K562 (cell line): Measurements from ENCODE around the gene WNT16. TPM values are rescaled to one million over a fixed set of nuclear protein-coding genes. Genes with fewer than 3 reads are reported as not detected.

Experiments
- ATAC-seq: fragments of 200-7000 bp; cut with Tn5 transposase; 3 replicates; pipeline ENCODE4 v1.9.1; 2020; ENCODE audit warnings: moderate library complexity
- BruUV-seq: library from RNA; stranded (reverse); fragments of 400-500 nt; replicated peaks from 2 replicates; lab custom pipeline; 2021; lab: Mats Ljungman, UMichigan
- CTCF ChIA-PET: fragments of 300-600 bp; formaldehyde crosslinking; extraction: SDS; loops from one replicate; lab custom pipeline; 2021; ENCODE audit warnings: low intra/inter-chr PET ratio; lab: Yijun Ruan, JAX
- POLR2A ChIA-PET: fragments of 300-600, 350-650 bp; sonication (Branson Sonifier 250); formaldehyde crosslinking; extraction: SDS; loops from one replicate; lab custom pipeline; 2021; ENCODE audit warnings: antibody characterized with exemption, inconsistent platforms; lab: Yijun Ruan, JAX
- DNase-seq, 4 experiments: peaks; one replicate each; pipeline versions ENCODE4 v3.0.0 to v3.0.0-alpha.2; 2011 to 2018; ENCODE audit warnings: low spot score in 3 of 4, mixed read lengths in 3 of 4; ENCODE audit errors: extremely low read depth in 1 of 4
- FAIRE-seq: peaks from 2 replicates; lab custom pipeline; 2011; peaks lifted over from hg19 to GRCh38; lab: Jason Lieb, UNC
- H2AFZ ChIP-seq: 2 replicates; pipeline ENCODE4 v1.6.0; 2011; ENCODE audit warnings: low read depth, low read length, control low read depth, inconsistent platforms
- H3K27ac ChIP-seq: fragments of 200-600 bp; 3 replicates; pipeline ENCODE4 v1.8.0; 2011; ENCODE audit warnings: low read depth, mild to moderate bottlenecking, control low read depth, inconsistent platforms, low read length, moderate library complexity, mixed read lengths; ENCODE audit errors: extremely low read depth
- H3K27me3 ChIP-seq, 2 experiments: fragments of 300-600 bp in 1 of 2; 2 replicates in 1 of 2; 3 replicates in 1 of 2; pipeline versions ENCODE4 v1.6.0 to v1.8.0; 2011; ENCODE audit warnings: inconsistent platforms in 2 of 2, low read length in 2 of 2, mild to moderate bottlenecking in 1 of 2, mixed read lengths in 1 of 2, moderate library complexity in 1 of 2; ENCODE audit not compliant: control insufficient read depth in 2 of 2, insufficient read depth in 2 of 2
- H3K36me3 ChIP-seq: fragments of 300-600 bp; 3 replicates; pipeline ENCODE4 v1.8.0; 2011; ENCODE audit warnings: mild to moderate bottlenecking, low read length, inconsistent platforms; ENCODE audit not compliant: control insufficient read depth, insufficient read depth
- H3K4me1 ChIP-seq, 2 experiments: fragments of 200-600 bp in 1 of 2; replicated peaks in 1 of 2; 2 replicates in 1 of 2; 3 replicates in 1 of 2; pipeline versions ENCODE4 v1.5.1 to v1.8.0; 2011; ENCODE audit warnings: inconsistent platforms in 2 of 2, low read length in 2 of 2, mild to moderate bottlenecking in 1 of 2, mixed read lengths in 1 of 2, moderate library complexity in 1 of 2; ENCODE audit not compliant: control insufficient read depth in 2 of 2, insufficient read depth in 2 of 2
- H3K4me2 ChIP-seq: 2 replicates; pipeline ENCODE4 v1.6.1; 2011; ENCODE audit warnings: low read length, control low read depth, inconsistent platforms, mixed read lengths; ENCODE audit not compliant: insufficient read depth
- H3K4me3 ChIP-seq: fragments of 200-600 bp; sonication (generic), shearing (Covaris generic); 2 replicates; pipeline ENCODE4 v1.5.1; 2016; ENCODE audit warnings: control low read depth, inconsistent platforms
- H3K79me2 ChIP-seq: fragments of 200-600 bp; 3 replicates; pipeline ENCODE4 v1.8.0; 2011; ENCODE audit warnings: low read length, inconsistent platforms; ENCODE audit not compliant: control insufficient read depth, insufficient read depth
- H3K9ac ChIP-seq, 2 experiments: 2 replicates each; pipeline versions ENCODE4 v1.6.0 to v1.6.1; 2011; ENCODE audit warnings: low read depth in 2 of 2, low read length in 2 of 2, control low read depth in 1 of 2, inconsistent platforms in 1 of 2, mild to moderate bottlenecking in 1 of 2, mixed read lengths in 1 of 2; ENCODE audit not compliant: insufficient read depth in 1 of 2
- H3K9me1 ChIP-seq: one replicate; pipeline ENCODE4 v1.6.0; 2011; ENCODE audit warnings: inconsistent platforms, mild to moderate bottlenecking, low read length, moderate library complexity; ENCODE audit not compliant: control insufficient read depth, insufficient read depth
- H3K9me3 ChIP-seq: replicated peaks from 2 replicates; pipeline ENCODE4 v1.5.1; 2011; ENCODE audit warnings: low read depth, low read length, inconsistent platforms; ENCODE audit not compliant: control insufficient read depth, insufficient read depth
- H4K20me1 ChIP-seq: replicated peaks from 2 replicates; pipeline ENCODE4 v1.6.1; 2011; ENCODE audit warnings: low read length, inconsistent platforms, mixed read lengths; ENCODE audit not compliant: control insufficient read depth, insufficient read depth
- ARID1B ChIP-seq: fragments of 450-650 bp; IDR thresholded peaks from 2 replicates; pipeline ENCODE4 v1.6.1; 2016; ENCODE audit warnings: antibody characterized with exemption, mild to moderate bottlenecking, inconsistent platforms
- E2F6 ChIP-seq, 2 experiments: IDR thresholded peaks; 2 replicates each; pipeline ENCODE4 v1.6.1; 2011; ENCODE audit warnings: borderline replicate concordance in 1 of 2, control low read depth in 1 of 2, low read depth in 1 of 2, low read length in 1 of 2, mild to moderate bottlenecking in 1 of 2, mixed read lengths in 1 of 2, moderate library complexity in 1 of 2; ENCODE audit not compliant: insufficient read depth in 1 of 2, insufficient read length in 1 of 2, poor library complexity in 1 of 2, severe bottlenecking in 1 of 2; ENCODE audit errors: extremely low read depth in 1 of 2
- NFATC3 ChIP-seq: fragments of 450-650 bp; IDR thresholded peaks from 2 replicates; pipeline ENCODE4 v1.6.1; 2017; ENCODE audit warnings: mild to moderate bottlenecking
- NFIC ChIP-seq: fragments of 450-650 bp; IDR thresholded peaks from 2 replicates; pipeline ENCODE4 v1.6.1; 2017; ENCODE audit warnings: mild to moderate bottlenecking, inconsistent platforms
- ZNF780A ChIP-seq: fragments of 250-450 bp; sonication (Bioruptor Pico); IDR thresholded peaks from 2 replicates; pipeline ENCODE4 v1.5.0; 2021; ENCODE audit warnings: mild to moderate bottlenecking
- in situ Hi-C: fragments of 300-500 bp; cut with MboI; formaldehyde crosslinking; loops from 4 replicates; pipeline ENCODE4 v1.15.0; 2018; ENCODE audit warnings: inconsistent platforms, mixed read lengths
- intact Hi-C: fragments of 100-400 bp; cut with micrococcal nuclease; formaldehyde crosslinking; loops from 2 replicates; pipeline ENCODE4 v1.14.2; 2022
- polyA plus RNA-seq, 8 experiments: library from polyadenylated mRNA; depleted of rRNA in 4 of 8; stranded (reverse) in 5 of 8; unstranded in 3 of 8; fragments of >200 nt; fragmentation: Nextera tagmentation in 2 of 8; fragmentation: Illumina TruSeq in 1 of 8; extraction: Ambion mirVana in 2 of 8; extraction: Trizol in 1 of 8; gene quantifications; 2 replicates each; pipeline versions ENCODE4 v1.2.1 to v1.2.3, GENCODE V29; 2011 to 2014; ENCODE audit warnings: inconsistent platforms in 1 of 8, missing spikeins in 1 of 8
- total RNA-seq, 7 experiments: library from RNA; depleted of rRNA in 6 of 7; stranded (reverse); fragments of >200 nt in 6 of 7; fragmentation: Illumina TruSeq in 2 of 7; extraction: Trizol in 2 of 7; gene quantifications; 2 replicates each; pipeline versions ENCODE4 v1.2.1 to v1.2.3, GENCODE V29; 2011 to 2021; ENCODE audit warnings: low replicate concordance in 1 of 7

Gene WNT16
- total and polyA plus RNA-seq, 9 of the 15 experiments (the other 6 are each of a cell fraction or from before 2014, with no cell fraction given): 0.06 to 0.07 TPM; not detected in 7

- TF ChIP-seq E2F6 (IDR thresholded peaks at IDR 0.05; ENCODE audit: borderline replicate concordance in 1 of 2, extremely low read depth in 1 of 2, insufficient read depth in 1 of 2, insufficient read length in 1 of 2, low read depth in 1 of 2, low read length in 1 of 2, poor library complexity in 1 of 2, severe bottlenecking in 1 of 2) (peak in 1 of 2 experiments; percentile 61), ZNF780A (CRISPR knock-in tag) (no peak)
Observed at GRCh38 chr7:121339082-121339481, 10.3 kb downstream of the WNT16 start (continued).

GRCh38 chr7:121341933-121342332 is 13.1 kb downstream of the WNT16 start:
- in situ Hi-C loops: no loop called here
- FAIRE-seq (no peak), DNase-seq (no peak), ATAC-seq (no peak)
- H4K20me1 ChIP-seq: no peaks in the 10 kb centered on the region
- H3K79me2 ChIP-seq: no peaks in the 10 kb centered on the region
- H3K4me2 ChIP-seq: no peak overlapping the region
- POLR2A ChIA-PET: interaction anchor here (0.6 to 1.6 kb wide), 3 partner anchors 11 to 266 kb away, joined by 3 to 5 read pairs (median 3); no protein-coding TSS in a partner anchor
- no peaks in the 10 kb centered on the region for H3K27me3 ChIP-seq
- no peak overlapping the region for H2AFZ ChIP-seq
- no peak overlapping the region for H3K4me3 ChIP-seq
- intact Hi-C loops: no loop called here
- no peaks in the 10 kb centered on the region for H3K9me3 ChIP-seq
- H3K4me1 ChIP-seq: no peaks in the 10 kb centered on the region
- TF ChIP-seq NFATC3 (no peak), NFIC (0 out of 2 replicates have a peak, but pooled peaks have one; percentile 36), ARID1B (no peak)
- no TSS peak for BruUV-seq
- H3K9me1 ChIP-seq: no peaks in the 10 kb centered on the region
- no peaks in the 10 kb centered on the region for H3K36me3 ChIP-seq
- no peak overlapping the region for H3K9ac ChIP-seq
- no peak overlapping the region for H3K27ac ChIP-seq
- CTCF ChIA-PET: no interaction called here
